Measurements from ENCODE around the gene CACTIN. TPM values are rescaled to one million over a fixed set of nuclear protein-coding genes. Genes with fewer than 3 reads are reported as not detected.

Gene CACTIN
- total and polyA plus RNA-seq, 10 donors = 10.8 to 27.1 (median 21.8) TPM

GRCh38 chr19:3661284-3662238 is 35.0 kb upstream of the CACTIN start:
- Histone ChIP-seq H3K36me3 (peaks cover 0 to 95% (median 53%) of the 10 kb centered on the region in 6 donors), H3K4me3 (no peak overlapping the region)
- 89 to 94% (median 93%) methylated on average over 17 to 34 of the region's 34 CpGs for WGBS, 5 donors

GRCh38 chr19:3660493-3661219 is 34.1 kb upstream of the CACTIN start:
- H3K9me3 ChIP-seq = peaks cover 0 to 4% (median 0%) of the 10 kb centered on the region in 8 donors
- peaks cover 0 to 99% (median 62%) of the 10 kb centered on the region in 6 donors for H3K36me3 ChIP-seq
- H3K4me1 ChIP-seq = peaks cover 3 to 55% (median 24%) of the 10 kb centered on the region in 6 donors
- no peaks in the 10 kb centered on the region for H3K27me3 ChIP-seq (replicated peaks in 1 of 7)
- H3K27ac ChIP-seq = no peak overlapping the region
- no peak overlapping the region for H3K4me3 ChIP-seq
- no peak for DNase-seq
- WGBS, 5 donors = 71 to 85% (median 81%) methylated on average over 19 to 23 of the region's 23 CpGs
- TF ChIP-seq POLR2AphosphoS5 (IDR thresholded peaks at IDR 0.05) = peak in 1 of 3 donors; percentile 35
- no peak for TF ChIP-seq POLR2A (IDR thresholded peaks at IDR 0.05)
- intact Hi-C loops (cut with DNase I; ENCODE audit: low total_unique reads) = no loop called here

More at GRCh38 chr19:3661284-3662238, 35.0 kb upstream of the CACTIN start:
- Histone ChIP-seq H3K27me3 (replicated peaks in 1 of 7) (no peaks in the 10 kb centered on the region), H3K4me1 (peaks cover 8 to 55% (median 31%) of the 10 kb centered on the region in 6 donors), H3K27ac (no peak overlapping the region), H3K9me3 (peaks cover 0 to 4% (median 0%) of the 10 kb centered on the region in 8 donors)
- intact Hi-C loops (cut with DNase I; ENCODE audit: low total_unique reads) = no loop called here
- no peak for TF ChIP-seq CTCF (IDR thresholded peaks at IDR 0.05 in 8 of 11, conservative IDR thresholded peaks at IDR 0.05 in 3 of 11)
- peak in 1 of 3 donors; percentile 24 for TF ChIP-seq POLR2AphosphoS5 (IDR thresholded peaks at IDR 0.05)
- no peak for DNase-seq

- no peak overlapping the region for H3K27ac ChIP-seq
- TF ChIP-seq POLR2AphosphoS5 (IDR thresholded peaks at IDR 0.05) = no peak
- intact Hi-C loops (cut with DNase I; ENCODE audit: low total_unique reads) = no loop called here
- H3K4me3 ChIP-seq = no peak overlapping the region
- peaks cover 0 to 4% (median 0%) of the 10 kb centered on the region in 8 donors for H3K9me3 ChIP-seq
- peaks cover 0 to 100% (median 66%) of the 10 kb centered on the region in 6 donors for H3K36me3 ChIP-seq
- WGBS, 5 donors = 89 to 95% (median 92%) methylated on average over 21 to 22 of the region's 22 CpGs
- DNase-seq = no peak
- H3K4me1 ChIP-seq = peaks cover 0 to 46% (median 15%) of the 10 kb centered on the region in 6 donors
- no peaks in the 10 kb centered on the region for H3K27me3 ChIP-seq (replicated peaks in 1 of 7)
These were observed 33.1 kb upstream of the CACTIN start for GRCh38 chr19:3659746-3660112.

- Histone ChIP-seq H3K27ac (peak overlapping the region in 2 of 8 donors; percentile 13 to 40), H3K9me3 (peaks cover 0 to 4% (median 0%) of the 10 kb centered on the region in 8 donors), H3K4me1 (peaks cover 0 to 41% (median 13%) of the 10 kb centered on the region in 6 donors), H3K27me3 (replicated peaks in 1 of 7) (no peaks in the 10 kb centered on the region), H3K4me3 (no peak overlapping the region), H3K36me3 (peaks cover 0 to 100% (median 63%) of the 10 kb centered on the region in 6 donors)
- intact Hi-C loops (cut with DNase I; ENCODE audit: low total_unique reads) = no loop called here
- WGBS, 5 donors = 82 to 90% (median 87%) methylated on average over 28 to 37 of the region's 37 CpGs
- TF ChIP-seq POLR2AphosphoS5 (IDR thresholded peaks at IDR 0.05) (peak in 2 of 3 donors; percentile 49 to 62), POLR2A (IDR thresholded peaks at IDR 0.05) (no peak)
- DNase-seq = no peak
These were observed 32.5 kb upstream of the CACTIN start for GRCh38 chr19:3658870-3659745.
